ENCODE measurements around the gene PACRG.

DNA sequence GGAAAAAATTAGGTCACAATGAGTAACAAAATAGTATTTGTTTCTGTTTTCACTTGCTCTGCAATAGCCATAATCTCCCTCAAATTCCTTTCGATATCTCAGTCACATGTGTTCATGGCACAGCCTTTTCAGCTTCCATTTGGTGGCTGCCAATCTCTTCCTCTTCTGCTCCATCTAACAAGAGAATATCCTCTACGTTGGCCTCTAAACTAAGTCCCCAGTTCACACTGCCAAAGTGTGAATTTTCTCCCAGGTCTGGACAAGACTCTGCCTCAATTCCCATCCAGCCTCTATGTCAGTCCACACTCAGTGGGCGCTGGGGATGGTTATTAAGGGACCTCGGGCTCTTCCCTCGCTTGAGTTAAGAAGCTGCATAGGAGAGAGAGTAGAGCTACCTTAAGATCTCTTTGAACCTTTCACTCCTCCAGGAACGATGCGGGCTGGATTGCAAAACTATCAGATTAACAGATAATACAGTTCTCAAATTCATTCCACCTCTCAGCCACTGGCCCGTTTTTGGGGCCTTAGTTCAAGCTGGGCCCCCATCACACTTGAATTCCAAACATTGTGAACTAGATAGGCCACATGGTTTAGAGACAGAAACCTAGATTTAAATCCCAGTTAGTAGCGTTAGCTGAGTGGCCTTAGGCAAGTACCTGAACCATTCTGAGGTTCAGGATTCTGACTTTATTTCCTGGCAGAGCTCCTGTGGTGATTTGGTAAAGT lies 436.6 kb downstream of the PACRG start:
- TF ChIP-seq, protein P1, sequence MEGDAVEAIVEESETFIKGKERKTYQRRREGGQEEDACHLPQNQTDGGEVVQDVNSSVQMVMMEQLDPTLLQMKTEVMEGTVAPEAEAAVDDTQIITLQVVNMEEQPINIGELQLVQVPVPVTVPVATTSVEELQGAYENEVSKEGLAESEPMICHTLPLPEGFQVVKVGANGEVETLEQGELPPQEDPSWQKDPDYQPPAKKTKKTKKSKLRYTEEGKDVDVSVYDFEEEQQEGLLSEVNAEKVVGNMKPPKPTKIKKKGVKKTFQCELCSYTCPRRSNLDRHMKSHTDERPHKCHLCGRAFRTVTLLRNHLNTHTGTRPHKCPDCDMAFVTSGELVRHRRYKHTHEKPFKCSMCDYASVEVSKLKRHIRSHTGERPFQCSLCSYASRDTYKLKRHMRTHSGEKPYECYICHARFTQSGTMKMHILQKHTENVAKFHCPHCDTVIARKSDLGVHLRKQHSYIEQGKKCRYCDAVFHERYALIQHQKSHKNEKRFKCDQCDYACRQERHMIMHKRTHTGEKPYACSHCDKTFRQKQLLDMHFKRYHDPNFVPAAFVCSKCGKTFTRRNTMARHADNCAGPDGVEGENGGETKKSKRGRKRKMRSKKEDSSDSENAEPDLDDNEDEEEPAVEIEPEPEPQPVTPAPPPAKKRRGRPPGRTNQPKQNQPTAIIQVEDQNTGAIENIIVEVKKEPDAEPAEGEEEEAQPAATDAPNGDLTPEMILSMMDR (conservative IDR thresholded peaks at IDR 0.05; ENCODE audit: low read length): no peak
- no peak for TF ChIP-seq EZH2phosphoT487 (IDR thresholded peaks at IDR 0.05; ENCODE audit: borderline replicate concordance, low read depth, low read length)

All from OCI-LY7 (cell line).